ENCODE results near the gene SUMO1. TPM values are rescaled to one million over a fixed set of nuclear protein-coding genes. Genes with fewer than 3 reads are reported as not detected.

Gene SUMO1
- total RNA-seq, 1 donor from 2014 or later: 157 TPM

GRCh38 chr2:202204855-202205254, 33.5 kb downstream of the SUMO1 start:
- Histone ChIP-seq H3K27me3 (ENCODE audit: insufficient read depth, low read length) (no peaks in the 10 kb centered on the region), H3K4me2 (ENCODE audit: low read length) (no peak overlapping the region), H3K27ac (ENCODE audit: low read depth, low read length) (no peak overlapping the region), H3K4me3 (ENCODE audit: insufficient read depth, low read depth, low read length) (no peak overlapping the region), H3K4me1 (ENCODE audit: insufficient read depth, low read length) (no peaks in the 10 kb centered on the region), H4K20me1 (ENCODE audit: insufficient read depth, low read length) (peaks cover 4% of the 10 kb centered on the region), H3K9me3 (ENCODE audit: insufficient read depth, low read depth, low read length) (no peaks in the 10 kb centered on the region), H2AFZ (ENCODE audit: low read depth, low read length) (no peak overlapping the region), H3K9ac (ENCODE audit: low read length) (no peak overlapping the region), H3K36me3 (ENCODE audit: insufficient read depth, low read length) (peaks cover 4% of the 10 kb centered on the region), H3K79me2 (ENCODE audit: insufficient read depth, low read length) (no peaks in the 10 kb centered on the region)
- Mint-ChIP-seq H3K27ac (ENCODE audit: unreplicated experiment) (no peak overlapping the region), H3K27me3 (ENCODE audit: low read depth, unreplicated experiment) (no peaks in the 10 kb centered on the region), H3K9me3 (ENCODE audit: unreplicated experiment) (peaks cover 2% of the 10 kb centered on the region), H3K36me3 (ENCODE audit: low read depth, unreplicated experiment) (peaks cover 9% of the 10 kb centered on the region), H3K4me1 (ENCODE audit: low read depth, unreplicated experiment) (no peaks in the 10 kb centered on the region), H3K4me3 (ENCODE audit: unreplicated experiment) (no peak overlapping the region)
- FAIRE-seq (no peak), DNase-seq (ENCODE audit: low read depth) (no peak)
- no peak for TF ChIP-seq EZH2 (IDR thresholded peaks at IDR 0.05; ENCODE audit: insufficient read depth, low read length)
- TF ChIP-seq, protein P1, sequence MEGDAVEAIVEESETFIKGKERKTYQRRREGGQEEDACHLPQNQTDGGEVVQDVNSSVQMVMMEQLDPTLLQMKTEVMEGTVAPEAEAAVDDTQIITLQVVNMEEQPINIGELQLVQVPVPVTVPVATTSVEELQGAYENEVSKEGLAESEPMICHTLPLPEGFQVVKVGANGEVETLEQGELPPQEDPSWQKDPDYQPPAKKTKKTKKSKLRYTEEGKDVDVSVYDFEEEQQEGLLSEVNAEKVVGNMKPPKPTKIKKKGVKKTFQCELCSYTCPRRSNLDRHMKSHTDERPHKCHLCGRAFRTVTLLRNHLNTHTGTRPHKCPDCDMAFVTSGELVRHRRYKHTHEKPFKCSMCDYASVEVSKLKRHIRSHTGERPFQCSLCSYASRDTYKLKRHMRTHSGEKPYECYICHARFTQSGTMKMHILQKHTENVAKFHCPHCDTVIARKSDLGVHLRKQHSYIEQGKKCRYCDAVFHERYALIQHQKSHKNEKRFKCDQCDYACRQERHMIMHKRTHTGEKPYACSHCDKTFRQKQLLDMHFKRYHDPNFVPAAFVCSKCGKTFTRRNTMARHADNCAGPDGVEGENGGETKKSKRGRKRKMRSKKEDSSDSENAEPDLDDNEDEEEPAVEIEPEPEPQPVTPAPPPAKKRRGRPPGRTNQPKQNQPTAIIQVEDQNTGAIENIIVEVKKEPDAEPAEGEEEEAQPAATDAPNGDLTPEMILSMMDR (IDR thresholded peaks at IDR 0.05; ENCODE audit: insufficient read depth, low read depth, low read length): no peak

- H4K20me1 ChIP-seq (ENCODE audit: insufficient read depth, low read length): no peaks in the 10 kb centered on the region
- no peak for DNase-seq (ENCODE audit: low read depth)
- no peaks in the 10 kb centered on the region for H3K27me3 ChIP-seq (ENCODE audit: insufficient read depth, low read length)
- no peak overlapping the region for H3K4me3 ChIP-seq (ENCODE audit: insufficient read depth, low read depth, low read length)
- no peak for FAIRE-seq
- Mint-ChIP-seq H3K27ac (ENCODE audit: unreplicated experiment) (no peak overlapping the region), H3K4me3 (ENCODE audit: unreplicated experiment) (no peak overlapping the region), H3K4me1 (ENCODE audit: low read depth, unreplicated experiment) (no peaks in the 10 kb centered on the region), H3K36me3 (ENCODE audit: low read depth, unreplicated experiment) (peaks cover 8% of the 10 kb centered on the region), H3K27me3 (ENCODE audit: low read depth, unreplicated experiment) (no peaks in the 10 kb centered on the region), H3K9me3 (ENCODE audit: unreplicated experiment) (peaks cover 2% of the 10 kb centered on the region)
- H2AFZ ChIP-seq (ENCODE audit: low read depth, low read length): no peak overlapping the region
- no peaks in the 10 kb centered on the region for H3K9me3 ChIP-seq (ENCODE audit: insufficient read depth, low read depth, low read length)
- no peaks in the 10 kb centered on the region for H3K79me2 ChIP-seq (ENCODE audit: insufficient read depth, low read length)
- H3K4me2 ChIP-seq (ENCODE audit: low read length): no peak overlapping the region
- H3K36me3 ChIP-seq (ENCODE audit: insufficient read depth, low read length): peaks cover under 1% of the 10 kb centered on the region
- TF ChIP-seq, protein P1 (IDR thresholded peaks at IDR 0.05; ENCODE audit: insufficient read depth, low read depth, low read length): no peak
- no peak for TF ChIP-seq EZH2 (IDR thresholded peaks at IDR 0.05; ENCODE audit: insufficient read depth, low read length)
- H3K4me1 ChIP-seq (ENCODE audit: insufficient read depth, low read length): no peaks in the 10 kb centered on the region
- no peak overlapping the region for H3K27ac ChIP-seq (ENCODE audit: low read depth, low read length)
- H3K9ac ChIP-seq (ENCODE audit: low read length): no peak overlapping the region
Measured at GRCh38 chr2:202203348-202203747, 35.0 kb downstream of the SUMO1 start.

GRCh38 chr2:202201220-202202160, 36.9 kb downstream of the SUMO1 start:
- no peak overlapping the region for H3K4me2 ChIP-seq (ENCODE audit: low read length)
- no peak overlapping the region for H3K9ac ChIP-seq (ENCODE audit: low read length)
- H3K27ac ChIP-seq (ENCODE audit: low read depth, low read length): no peak overlapping the region
- no peaks in the 10 kb centered on the region for H3K4me1 ChIP-seq (ENCODE audit: insufficient read depth, low read length)
- DNase-seq (ENCODE audit: low read depth): no peak
- no peaks in the 10 kb centered on the region for H3K9me3 ChIP-seq (ENCODE audit: insufficient read depth, low read depth, low read length)
- H3K79me2 ChIP-seq (ENCODE audit: insufficient read depth, low read length): no peaks in the 10 kb centered on the region
- H3K4me3 Mint-ChIP-seq (ENCODE audit: unreplicated experiment): no peak overlapping the region
- no peak overlapping the region for H3K4me3 ChIP-seq (ENCODE audit: insufficient read depth, low read depth, low read length)
- no peaks in the 10 kb centered on the region for H3K4me1 Mint-ChIP-seq (ENCODE audit: low read depth, unreplicated experiment)
- H3K36me3 ChIP-seq (ENCODE audit: insufficient read depth, low read length): no peaks in the 10 kb centered on the region
- no peaks in the 10 kb centered on the region for H3K27me3 ChIP-seq (ENCODE audit: insufficient read depth, low read length)
- H3K27me3 Mint-ChIP-seq (ENCODE audit: low read depth, unreplicated experiment): no peaks in the 10 kb centered on the region
- H2AFZ ChIP-seq (ENCODE audit: low read depth, low read length): no peak overlapping the region
- no peak overlapping the region for H3K27ac Mint-ChIP-seq (ENCODE audit: unreplicated experiment)
- FAIRE-seq: no peak
- TF ChIP-seq, protein P1 (IDR thresholded peaks at IDR 0.05; ENCODE audit: insufficient read depth, low read depth, low read length): no peak
- no peak for TF ChIP-seq EZH2 (IDR thresholded peaks at IDR 0.05; ENCODE audit: insufficient read depth, low read length)
- H3K36me3 Mint-ChIP-seq (ENCODE audit: low read depth, unreplicated experiment): peaks cover 4% of the 10 kb centered on the region
- peaks cover 2% of the 10 kb centered on the region for H3K9me3 Mint-ChIP-seq (ENCODE audit: unreplicated experiment)
- H4K20me1 ChIP-seq (ENCODE audit: insufficient read depth, low read length): no peaks in the 10 kb centered on the region

Measured in astrocyte (in vitro differentiated cells and primary cell).